Nephron progenitor cell (in vitro differentiated cells): ENCODE measurements around the gene CIAPIN1.

ENCODE experiments used
- DNase-seq: peaks from one replicate; pipeline ENCODE4 v3.0.0; 2021
- H3K27ac Mint-ChIP-seq: 2 replicates; pipeline ENCODE4 v1.8.0; 2021; ENCODE audit warnings: mild to moderate bottlenecking, moderate library complexity, mixed read lengths
- H3K27me3 Mint-ChIP-seq: 2 replicates; pipeline ENCODE4 v1.8.0; 2021; ENCODE audit warnings: mild to moderate bottlenecking, low read depth, mixed read lengths; ENCODE audit not compliant: poor library complexity
- H3K36me3 Mint-ChIP-seq: 2 replicates; pipeline ENCODE4 v1.8.0; 2021; ENCODE audit warnings: low read depth, mixed read lengths
- H3K4me1 Mint-ChIP-seq: 2 replicates; pipeline ENCODE4 v1.8.0; 2021; ENCODE audit warnings: mixed read lengths
- H3K4me3 Mint-ChIP-seq: 2 replicates; pipeline ENCODE4 v1.8.0; 2021; ENCODE audit warnings: mild to moderate bottlenecking, moderate library complexity, mixed read lengths
- H3K9me3 Mint-ChIP-seq: 2 replicates; pipeline ENCODE4 v1.8.0; 2021; ENCODE audit warnings: mild to moderate bottlenecking, moderate library complexity, mixed read lengths
- CTCF ChIP-seq: fragments of 200-600 bp; sonication (generic); IDR thresholded peaks from 2 replicates; pipeline ENCODE4 v1.5.0; 2021; ENCODE audit warnings: antibody characterized with exemption

The CIAPIN1 gene

GRCh38 chr16:57476546-57477410, 29.6 kb upstream of the CIAPIN1 start:
- no peak overlapping the region for H3K4me3 Mint-ChIP-seq
- H3K9me3 Mint-ChIP-seq: no peaks in the 10 kb centered on the region
- H3K27ac Mint-ChIP-seq: no peak overlapping the region
- DNase-seq: no peak
- H3K4me1 Mint-ChIP-seq: peaks cover 58% of the 10 kb centered on the region
- H3K27me3 Mint-ChIP-seq: peaks cover 7% of the 10 kb centered on the region
- no peak for TF ChIP-seq CTCF
- peaks cover 5% of the 10 kb centered on the region for H3K36me3 Mint-ChIP-seq

- peaks cover 7% of the 10 kb centered on the region for H3K27me3 Mint-ChIP-seq
- peaks cover 5% of the 10 kb centered on the region for H3K36me3 Mint-ChIP-seq
- H3K9me3 Mint-ChIP-seq: no peaks in the 10 kb centered on the region
- TF ChIP-seq CTCF: peak; percentile 82
- peak; percentile 85 for DNase-seq
- no peak overlapping the region for H3K27ac Mint-ChIP-seq
- peaks cover 62% of the 10 kb centered on the region for H3K4me1 Mint-ChIP-seq
- H3K4me3 Mint-ChIP-seq: no peak overlapping the region
These were observed 28.6 kb upstream of the CIAPIN1 start for GRCh38 chr16:57475711-57476339.

- Mint-ChIP-seq H3K27ac (no peak overlapping the region), H3K4me3 (no peak overlapping the region), H3K9me3 (no peaks in the 10 kb centered on the region), H3K36me3 (peaks cover 8% of the 10 kb centered on the region), H3K27me3 (peaks cover 4% of the 10 kb centered on the region), H3K4me1 (peaks cover 62% of the 10 kb centered on the region)
- no peak for TF ChIP-seq CTCF
- DNase-seq: no peak
These were observed 27.8 kb upstream of the CIAPIN1 start for GRCh38 chr16:57474671-57475661.

GRCh38 chr16:57473906-57474305, 26.7 kb upstream of the CIAPIN1 start:
- Mint-ChIP-seq H3K27ac (no peak overlapping the region), H3K4me1 (peaks cover 56% of the 10 kb centered on the region), H3K9me3 (no peaks in the 10 kb centered on the region), H3K36me3 (peaks cover 18% of the 10 kb centered on the region), H3K27me3 (peaks cover 4% of the 10 kb centered on the region), H3K4me3 (no peak overlapping the region)
- no peak for TF ChIP-seq CTCF
- no peak for DNase-seq

GRCh38 chr16:57473176-57473840, 26.1 kb upstream of the CIAPIN1 start:
- no peak for TF ChIP-seq CTCF
- no peaks in the 10 kb centered on the region for H3K27me3 Mint-ChIP-seq

More at GRCh38 chr16:57473176-57473840, 26.1 kb upstream of the CIAPIN1 start:
- H3K4me3 Mint-ChIP-seq: no peak overlapping the region
- H3K4me1 Mint-ChIP-seq: peaks cover 50% of the 10 kb centered on the region
- no peak for DNase-seq
- no peaks in the 10 kb centered on the region for H3K9me3 Mint-ChIP-seq
- no peak overlapping the region for H3K27ac Mint-ChIP-seq
- H3K36me3 Mint-ChIP-seq: peaks cover 24% of the 10 kb centered on the region
